K562 (cell line): ENCODE measurements around the gene TMEM185B. TPM values are rescaled to one million over a fixed set of nuclear protein-coding genes. Genes with fewer than 3 reads are reported as not detected.
A peak's percentile ranks its signal among the peaks of the same experiment; 100 is the strongest.

ENCODE experiments used
- ATAC-seq: fragments of 200-7000 bp; cut with Tn5 transposase; 3 replicates; pipeline ENCODE4 v1.9.1; 2020; ENCODE audit warnings: moderate library complexity
- BruUV-seq: library from RNA; stranded (reverse); fragments of 400-500 nt; replicated peaks from 2 replicates; lab custom pipeline; 2021; lab: Mats Ljungman, UMichigan
- CTCF ChIA-PET: fragments of 300-600 bp; formaldehyde crosslinking; extraction: SDS; loops from one replicate; lab custom pipeline; 2021; ENCODE audit warnings: low intra/inter-chr PET ratio; lab: Yijun Ruan, JAX
- POLR2A ChIA-PET: fragments of 300-600, 350-650 bp; sonication (Branson Sonifier 250); formaldehyde crosslinking; extraction: SDS; loops from one replicate; lab custom pipeline; 2021; ENCODE audit warnings: antibody characterized with exemption, inconsistent platforms; lab: Yijun Ruan, JAX
- DNase-seq, 4 experiments: peaks; one replicate each; pipeline versions ENCODE4 v3.0.0 to v3.0.0-alpha.2; 2011 to 2018; ENCODE audit warnings: low spot score in 3 of 4, mixed read lengths in 3 of 4; ENCODE audit errors: extremely low read depth in 1 of 4
- FAIRE-seq: peaks from 2 replicates; lab custom pipeline; 2011; peaks lifted over from hg19 to GRCh38; lab: Jason Lieb, UNC
- H2AFZ ChIP-seq: 2 replicates; pipeline ENCODE4 v1.6.0; 2011; ENCODE audit warnings: low read depth, low read length, control low read depth, inconsistent platforms
- H3K27ac ChIP-seq: fragments of 200-600 bp; 3 replicates; pipeline ENCODE4 v1.8.0; 2011; ENCODE audit warnings: low read depth, mild to moderate bottlenecking, control low read depth, inconsistent platforms, low read length, moderate library complexity, mixed read lengths; ENCODE audit errors: extremely low read depth
- H3K27me3 ChIP-seq, 2 experiments: fragments of 300-600 bp in 1 of 2; 2 replicates in 1 of 2; 3 replicates in 1 of 2; pipeline versions ENCODE4 v1.6.0 to v1.8.0; 2011; ENCODE audit warnings: inconsistent platforms in 2 of 2, low read length in 2 of 2, mild to moderate bottlenecking in 1 of 2, mixed read lengths in 1 of 2, moderate library complexity in 1 of 2; ENCODE audit not compliant: control insufficient read depth in 2 of 2, insufficient read depth in 2 of 2
- H3K36me3 ChIP-seq: fragments of 300-600 bp; 3 replicates; pipeline ENCODE4 v1.8.0; 2011; ENCODE audit warnings: mild to moderate bottlenecking, low read length, inconsistent platforms; ENCODE audit not compliant: control insufficient read depth, insufficient read depth
- H3K4me1 ChIP-seq, 2 experiments: fragments of 200-600 bp in 1 of 2; replicated peaks in 1 of 2; 2 replicates in 1 of 2; 3 replicates in 1 of 2; pipeline versions ENCODE4 v1.5.1 to v1.8.0; 2011; ENCODE audit warnings: inconsistent platforms in 2 of 2, low read length in 2 of 2, mild to moderate bottlenecking in 1 of 2, mixed read lengths in 1 of 2, moderate library complexity in 1 of 2; ENCODE audit not compliant: control insufficient read depth in 2 of 2, insufficient read depth in 2 of 2
- H3K4me2 ChIP-seq: 2 replicates; pipeline ENCODE4 v1.6.1; 2011; ENCODE audit warnings: low read length, control low read depth, inconsistent platforms, mixed read lengths; ENCODE audit not compliant: insufficient read depth
- H3K4me3 ChIP-seq: fragments of 200-600 bp; sonication (generic), shearing (Covaris generic); 2 replicates; pipeline ENCODE4 v1.5.1; 2016; ENCODE audit warnings: control low read depth, inconsistent platforms
- H3K79me2 ChIP-seq: fragments of 200-600 bp; 3 replicates; pipeline ENCODE4 v1.8.0; 2011; ENCODE audit warnings: low read length, inconsistent platforms; ENCODE audit not compliant: control insufficient read depth, insufficient read depth
- H3K9ac ChIP-seq, 2 experiments: 2 replicates each; pipeline versions ENCODE4 v1.6.0 to v1.6.1; 2011; ENCODE audit warnings: low read depth in 2 of 2, low read length in 2 of 2, control low read depth in 1 of 2, inconsistent platforms in 1 of 2, mild to moderate bottlenecking in 1 of 2, mixed read lengths in 1 of 2; ENCODE audit not compliant: insufficient read depth in 1 of 2
- H3K9me1 ChIP-seq: one replicate; pipeline ENCODE4 v1.6.0; 2011; ENCODE audit warnings: inconsistent platforms, mild to moderate bottlenecking, low read length, moderate library complexity; ENCODE audit not compliant: control insufficient read depth, insufficient read depth
- H3K9me3 ChIP-seq: replicated peaks from 2 replicates; pipeline ENCODE4 v1.5.1; 2011; ENCODE audit warnings: low read depth, low read length, inconsistent platforms; ENCODE audit not compliant: control insufficient read depth, insufficient read depth
- H4K20me1 ChIP-seq: replicated peaks from 2 replicates; pipeline ENCODE4 v1.6.1; 2011; ENCODE audit warnings: low read length, inconsistent platforms, mixed read lengths; ENCODE audit not compliant: control insufficient read depth, insufficient read depth
- ARID2 ChIP-seq: fragments of 450-650 bp; IDR thresholded peaks from 2 replicates; pipeline ENCODE4 v1.6.1; 2017; ENCODE audit warnings: antibody characterized with exemption, mild to moderate bottlenecking
- BCOR ChIP-seq: fragments of 450-650 bp; IDR thresholded peaks from 2 replicates; pipeline ENCODE4 v1.6.1; 2016
- EGR1 ChIP-seq: fragments of 450-650 bp; conservative IDR thresholded peaks from 2 replicates; pipeline ENCODE4 v1.6.1; 2017; ENCODE audit warnings: mild to moderate bottlenecking
- FOSL1 ChIP-seq: fragments of 200-800 bp; sonication (Bioruptor generic); conservative IDR thresholded peaks from 2 replicates; pipeline ENCODE4 v1.6.1; 2016; ENCODE audit warnings: missing genetic modification characterization, missing compliant biosample characterization
- FOXJ2 ChIP-seq: fragments of 200-800 bp; sonication (Bioruptor generic); IDR thresholded peaks from 2 replicates; pipeline ENCODE4 v1.6.1; 2016; ENCODE audit warnings: missing genetic modification characterization, missing compliant biosample characterization
- GATA2 ChIP-seq: sonication (generic); formaldehyde crosslinking; IDR thresholded peaks from 2 replicates; pipeline ENCODE4 v1.4.0; 2020; ENCODE audit warnings: mild to moderate bottlenecking, missing genetic modification reagents
- GTF2A2 ChIP-seq: IDR thresholded peaks from 2 replicates; pipeline ENCODE4 v1.6.1; 2016; ENCODE audit warnings: mild to moderate bottlenecking, missing genetic modification characterization, missing compliant biosample characterization
- HDAC8 ChIP-seq: fragments of 450-650 bp; IDR thresholded peaks from 2 replicates; pipeline ENCODE4 v1.6.1; 2016; ENCODE audit warnings: mild to moderate bottlenecking, missing genetic modification characterization, moderate library complexity, missing compliant biosample characterization
- IRF1 ChIP-seq: sonication (generic); formaldehyde crosslinking; IDR thresholded peaks from 2 replicates; pipeline ENCODE4 v1.8.0; 2022; ENCODE audit warnings: missing genetic modification reagents, mild to moderate bottlenecking, borderline replicate concordance
- JUND ChIP-seq, 2 experiments: IDR thresholded peaks; 2 replicates in 1 of 2; 3 replicates in 1 of 2; pipeline ENCODE4 v1.6.1; 2011; ENCODE audit warnings: borderline replicate concordance in 2 of 2, low read depth in 2 of 2, low read length in 2 of 2, improper control_type of control experiment in 1 of 2, missing biosample characterization in 1 of 2, missing genetic modification characterization in 1 of 2, missing genetic modification reagents in 1 of 2
- PHF8 ChIP-seq: fragments of 200-600 bp; sonication (generic); IDR thresholded peaks from 2 replicates; pipeline ENCODE4 v1.6.1; 2012; ENCODE audit warnings: mixed run types, mild to moderate bottlenecking, inconsistent platforms, low read length, moderate library complexity, borderline replicate concordance
- POLR2AphosphoS2 ChIP-seq: IDR thresholded peaks from 2 replicates; pipeline ENCODE4 v1.6.1; 2012; ENCODE audit warnings: low read length, improper control_type of control experiment
- SIN3A ChIP-seq, 2 experiments: fragments of 150-350 bp in 1 of 2; IDR thresholded peaks; 2 replicates each; pipeline ENCODE4 v1.6.1; 2011 to 2016; ENCODE audit warnings: borderline replicate concordance in 2 of 2, low read depth in 2 of 2, low read length in 2 of 2, mild to moderate bottlenecking in 2 of 2, moderate library complexity in 2 of 2; ENCODE audit not compliant: control insufficient read depth in 1 of 2
- SMAD3 ChIP-seq: fragments of 450-650 bp; formaldehyde crosslinking; conservative IDR thresholded peaks from 2 replicates; pipeline ENCODE4 v1.4.0; 2020; ENCODE audit warnings: mild to moderate bottlenecking
- SPI1 ChIP-seq: IDR thresholded peaks from 2 replicates; pipeline ENCODE4 v1.6.1; 2011; ENCODE audit warnings: low read depth, low read length, control low read depth, borderline replicate concordance
- TGIF2 ChIP-seq: sonication (generic); formaldehyde crosslinking; IDR thresholded peaks from 2 replicates; pipeline ENCODE4 v1.8.1; 2022; ENCODE audit warnings: mild to moderate bottlenecking, missing genetic modification reagents, moderate library complexity
- ZNF263 ChIP-seq: sonication (generic); formaldehyde crosslinking; IDR thresholded peaks from 2 replicates; pipeline ENCODE4 v1.8.0; 2022; ENCODE audit warnings: mild to moderate bottlenecking, missing genetic modification reagents, borderline replicate concordance
- ZNF311 ChIP-seq: fragments of 250-450 bp; sonication (Bioruptor Pico); IDR thresholded peaks from 2 replicates; pipeline ENCODE4 v1.4.0; 2020; ENCODE audit warnings: mild to moderate bottlenecking, moderate library complexity
- ZNF354B ChIP-seq: fragments of 250-450 bp; sonication (Bioruptor Pico); IDR thresholded peaks from 2 replicates; pipeline ENCODE4 v1.4.0; 2020
- ZNF764 ChIP-seq: fragments of 250-450 bp; sonication (Bioruptor Pico); IDR thresholded peaks from 2 replicates; pipeline ENCODE4 v1.4.0; 2020; ENCODE audit warnings: low read depth, mild to moderate bottlenecking, moderate library complexity
- WGBS: fragments of 100-300 bp; shearing (Covaris generic); methylation state at CpG from one replicate; pipeline ENCODE4 v1.1.6; 2016; ENCODE audit warnings: low coverage, mixed read lengths; ENCODE audit not compliant: insufficient coverage; ENCODE audit errors: missing lambda C conversion rate; 5-methylcytosine and 5-hydroxymethylcytosine counted together
- in situ Hi-C: fragments of 300-500 bp; cut with MboI; formaldehyde crosslinking; loops from 4 replicates; pipeline ENCODE4 v1.15.0; 2018; ENCODE audit warnings: inconsistent platforms, mixed read lengths
- intact Hi-C: fragments of 100-400 bp; cut with micrococcal nuclease; formaldehyde crosslinking; loops from 2 replicates; pipeline ENCODE4 v1.14.2; 2022
- polyA plus RNA-seq, 8 experiments: library from polyadenylated mRNA; depleted of rRNA in 4 of 8; stranded (reverse) in 5 of 8; unstranded in 3 of 8; fragments of >200 nt; fragmentation: Nextera tagmentation in 2 of 8; fragmentation: Illumina TruSeq in 1 of 8; extraction: Ambion mirVana in 2 of 8; extraction: Trizol in 1 of 8; gene quantifications; 2 replicates each; pipeline versions ENCODE4 v1.2.1 to v1.2.3, GENCODE V29; 2011 to 2014; ENCODE audit warnings: inconsistent platforms in 1 of 8, missing spikeins in 1 of 8
- total RNA-seq, 7 experiments: library from RNA; depleted of rRNA in 6 of 7; stranded (reverse); fragments of >200 nt in 6 of 7; fragmentation: Illumina TruSeq in 2 of 7; extraction: Trizol in 2 of 7; gene quantifications; 2 replicates each; pipeline versions ENCODE4 v1.2.1 to v1.2.3, GENCODE V29; 2011 to 2021; ENCODE audit warnings: low replicate concordance in 1 of 7
- TF ChIP-seq, protein P1 (sequence below), 2 experiments: fragments of 450-650 bp; conservative IDR thresholded peaks; 2 replicates each; pipeline ENCODE4 v1.6.1; 2017; ENCODE audit warnings: mild to moderate bottlenecking in 2 of 2, moderate library complexity in 2 of 2

The TMEM185B gene
- total and polyA plus RNA-seq, 9 of the 15 experiments (the other 6 are each of a cell fraction or from before 2014, with no cell fraction given), result 2.9 to 28.2 (median 11.5) TPM

DNA sequence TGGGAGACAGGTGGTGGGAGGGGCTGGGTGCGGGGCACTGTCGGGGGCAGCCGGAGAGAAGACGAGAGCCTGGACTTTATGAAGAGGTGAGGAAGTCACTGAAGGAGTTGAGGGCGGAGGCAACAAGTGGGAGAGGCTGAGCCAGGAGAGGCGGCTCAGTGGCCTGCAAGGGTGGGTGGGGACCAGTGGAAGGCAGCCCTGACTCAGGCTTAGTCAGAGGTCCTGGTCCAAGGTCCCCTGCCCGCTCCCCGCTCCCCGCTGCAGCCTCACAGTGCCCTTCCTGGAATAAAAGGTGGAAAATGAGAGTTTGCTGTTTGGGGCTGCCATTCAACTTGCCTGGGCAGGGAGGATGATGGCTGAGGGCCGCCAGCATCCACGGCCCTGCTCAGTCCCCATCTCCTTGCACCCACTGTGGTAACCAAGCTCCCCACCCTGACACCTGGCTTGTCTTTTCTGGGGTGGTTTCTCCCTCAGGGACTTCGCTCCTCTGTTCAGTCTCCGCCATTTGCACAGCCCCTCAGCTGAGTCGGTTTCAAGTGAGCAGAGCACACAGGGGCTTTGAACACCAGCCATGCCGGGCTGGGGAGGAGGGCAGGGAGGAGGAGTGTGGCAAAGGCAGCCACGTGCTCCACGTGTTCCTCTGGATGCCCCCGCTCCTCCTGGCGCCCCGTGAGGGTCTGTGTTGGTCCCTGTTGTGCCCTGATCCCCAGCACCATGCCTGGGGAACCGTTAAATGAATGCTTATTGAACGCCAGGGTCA, 15.7 kb upstream of the TMEM185B start:
- in situ Hi-C loops, result no loop called here
- H3K27ac ChIP-seq, result no peak overlapping the region
- FAIRE-seq, result no peak
- peak; percentile 14; the same call in 1 of the 2 replicates for TF ChIP-seq SPI1
- TF ChIP-seq BCOR, result no peak
- no peak for TF ChIP-seq FOXJ2 (tag)
- peak; percentile 84 for TF ChIP-seq FOSL1 (tag)
- no peak for TF ChIP-seq TGIF2 (CRISPR knock-in tag)
- no peak for TF ChIP-seq GTF2A2
- peak; percentile 64 for TF ChIP-seq ZNF263 (CRISPR knock-in tag)
- no peak for TF ChIP-seq IRF1 (CRISPR knock-in tag)
- no peak for TF ChIP-seq POLR2AphosphoS2
- TF ChIP-seq, protein P1, sequence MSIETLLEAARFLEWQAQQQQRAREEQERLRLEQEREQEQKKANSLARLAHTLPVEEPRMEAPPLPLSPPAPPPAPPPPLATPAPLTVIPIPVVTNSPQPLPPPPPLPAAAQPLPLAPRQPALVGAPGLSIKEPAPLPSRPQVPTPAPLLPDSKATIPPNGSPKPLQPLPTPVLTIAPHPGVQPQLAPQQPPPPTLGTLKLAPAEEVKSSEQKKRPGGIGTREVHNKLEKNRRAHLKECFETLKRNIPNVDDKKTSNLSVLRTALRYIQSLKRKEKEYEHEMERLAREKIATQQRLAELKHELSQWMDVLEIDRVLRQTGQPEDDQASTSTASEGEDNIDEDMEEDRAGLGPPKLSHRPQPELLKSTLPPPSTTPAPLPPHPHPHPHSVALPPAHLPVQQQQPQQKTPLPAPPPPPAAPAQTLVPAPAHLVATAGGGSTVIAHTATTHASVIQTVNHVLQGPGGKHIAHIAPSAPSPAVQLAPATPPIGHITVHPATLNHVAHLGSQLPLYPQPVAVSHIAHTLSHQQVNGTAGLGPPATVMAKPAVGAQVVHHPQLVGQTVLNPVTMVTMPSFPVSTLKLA (conservative IDR thresholded peaks at IDR 0.05), result no peak
- peak; percentile 24; the same call in 1 of the 2 replicates for TF ChIP-seq JUND (IDR thresholded peaks at IDR 0.05; ENCODE audit: borderline replicate concordance, low read depth, low read length)
- TF ChIP-seq JUND (tag; IDR thresholded peaks at IDR 0.05; ENCODE audit: borderline replicate concordance, low read depth, low read length), result no peak
- no peak for TF ChIP-seq ZNF354B (CRISPR knock-in tag)
- no peak for TF ChIP-seq SIN3A (IDR thresholded peaks at IDR 0.05; ENCODE audit: borderline replicate concordance in 2 of 2, control insufficient read depth in 1 of 2, low read depth in 2 of 2, low read length in 2 of 2)
- TF ChIP-seq HDAC8 (tag), result no peak
- TF ChIP-seq EGR1, result peak; percentile 57; the same call in 1 of the 2 replicates
- 0 out of 2 replicates have a peak, but pooled peaks have one; percentile 12 for TF ChIP-seq PHF8
- TF ChIP-seq ARID2, result no peak
- TF ChIP-seq ZNF311 (CRISPR knock-in tag), result no peak
- no peak for TF ChIP-seq GATA2 (CRISPR knock-in tag)
- TF ChIP-seq SMAD3 (CRISPR knock-in tag), result no peak
- no peak for TF ChIP-seq ZNF764 (CRISPR knock-in tag)

More for the DNA sequence above, 15.7 kb upstream of the TMEM185B start:
- H3K9ac ChIP-seq, result no peak overlapping the region
- H4K20me1 ChIP-seq, result no peaks in the 10 kb centered on the region
- no peaks in the 10 kb centered on the region for H3K79me2 ChIP-seq
- WGBS, result 33% methylated on average over 12 of the region's 22 CpGs
- peak overlapping the region; percentile 7; the same call in 1 of the 2 replicates for H3K4me2 ChIP-seq
- no peaks in the 10 kb centered on the region for H3K36me3 ChIP-seq
- BruUV-seq, result no TSS peak
- ChIA-PET POLR2A (no interaction called here), CTCF (no interaction called here)
- ATAC-seq (peak; percentile 76), DNase-seq (peak; percentile 44 to 60 (median 54))
- H3K4me3 ChIP-seq, result no peak overlapping the region
- H3K9me3 ChIP-seq, result no peaks in the 10 kb centered on the region
- no peaks in the 10 kb centered on the region for H3K9me1 ChIP-seq
- H3K4me1 ChIP-seq, result peaks cover 18 to 23% of the 10 kb centered on the region in 2 experiments
- peak overlapping the region; percentile 63; the same call in 1 of the 2 replicates for H2AFZ ChIP-seq
- no peaks in the 10 kb centered on the region for H3K27me3 ChIP-seq
- intact Hi-C loops, result no loop called here
